DOHH2 (cell line): ENCODE measurements around the gene TINAGL1.

ENCODE experiments used
- H3F3A ChIP-seq: fragments of 200-600 bp; sonication (generic), shearing (Covaris generic); 2 replicates; pipeline ENCODE4 v1.6.0; 2016; ENCODE audit warnings: antibody characterized with exemption, mild to moderate bottlenecking; ENCODE audit not compliant: control insufficient read depth, insufficient read depth
- H3K27ac ChIP-seq: fragments of 200-600 bp; sonication (generic); 2 replicates; pipeline ENCODE4 v1.5.1; 2014; ENCODE audit warnings: low read depth, mild to moderate bottlenecking, low read length, moderate library complexity
- H3K27me3 ChIP-seq: fragments of 200-600 bp; sonication (generic); 2 replicates; pipeline ENCODE4 v1.6.1; 2014; ENCODE audit warnings: mild to moderate bottlenecking, low read length, mixed read lengths; ENCODE audit not compliant: control insufficient read depth
- H3K36me3 ChIP-seq: fragments of 200-600 bp; sonication (generic); 2 replicates; pipeline ENCODE4 v1.6.1; 2014; ENCODE audit warnings: mild to moderate bottlenecking, low read length, moderate library complexity, mixed read lengths; ENCODE audit not compliant: control insufficient read depth
- H3K4me1 ChIP-seq: fragments of 200-600 bp; sonication (generic); 2 replicates; pipeline ENCODE4 v1.6.1; 2014; ENCODE audit warnings: mild to moderate bottlenecking, low read length, mixed read lengths; ENCODE audit not compliant: control insufficient read depth
- H3K4me2 ChIP-seq: fragments of 200-600 bp; sonication (generic); 2 replicates; pipeline ENCODE4 v1.6.0; 2014; ENCODE audit warnings: mild to moderate bottlenecking, low read length, moderate library complexity
- H3K4me3 ChIP-seq: fragments of 200-600 bp; sonication (generic); 2 replicates; pipeline ENCODE4 v1.5.1; 2014; ENCODE audit warnings: mild to moderate bottlenecking, low read length, mixed read lengths
- H3K79me2 ChIP-seq: fragments of 200-600 bp; sonication (generic); 2 replicates; pipeline ENCODE4 v1.6.1; 2014; ENCODE audit warnings: mild to moderate bottlenecking, low read length, mixed read lengths; ENCODE audit not compliant: control insufficient read depth
- H3K9me2 ChIP-seq: fragments of 200-600 bp; sonication (generic); replicated peaks from 2 replicates; pipeline ENCODE4 v1.6.1; 2014; ENCODE audit warnings: mild to moderate bottlenecking, low read length, mixed read lengths; ENCODE audit not compliant: control insufficient read depth
- H3K9me3 ChIP-seq: fragments of 200-600 bp; sonication (generic); 2 replicates; pipeline ENCODE4 v1.6.1; 2014; ENCODE audit warnings: antibody characterized with exemption, low read length, mixed read lengths; ENCODE audit not compliant: control insufficient read depth, insufficient read depth
- H4K20me1 ChIP-seq: fragments of 200-600 bp; sonication (generic); 2 replicates; pipeline ENCODE4 v1.6.0; 2014; ENCODE audit warnings: low read depth, mild to moderate bottlenecking, antibody characterized with exemption, low read length, moderate library complexity; ENCODE audit not compliant: control insufficient read depth, insufficient read depth
- EZH2phosphoT487 ChIP-seq: fragments of 200-600 bp; sonication (generic); IDR thresholded peaks from 2 replicates; pipeline ENCODE4 v1.6.1; 2017; ENCODE audit warnings: borderline replicate concordance, mild to moderate bottlenecking, antibody characterized with exemption, low read length, moderate library complexity, mixed read lengths
- TF ChIP-seq, protein P1 (sequence below): fragments of 200-600 bp; sonication (generic); IDR thresholded peaks from one replicate; pipeline ENCODE4 v1.5.1; 2014; ENCODE audit warnings: antibody characterized with exemption, mild to moderate bottlenecking, low read depth, low read length; ENCODE audit not compliant: poor library complexity, severe bottlenecking

TINAGL1 gene

DNA sequence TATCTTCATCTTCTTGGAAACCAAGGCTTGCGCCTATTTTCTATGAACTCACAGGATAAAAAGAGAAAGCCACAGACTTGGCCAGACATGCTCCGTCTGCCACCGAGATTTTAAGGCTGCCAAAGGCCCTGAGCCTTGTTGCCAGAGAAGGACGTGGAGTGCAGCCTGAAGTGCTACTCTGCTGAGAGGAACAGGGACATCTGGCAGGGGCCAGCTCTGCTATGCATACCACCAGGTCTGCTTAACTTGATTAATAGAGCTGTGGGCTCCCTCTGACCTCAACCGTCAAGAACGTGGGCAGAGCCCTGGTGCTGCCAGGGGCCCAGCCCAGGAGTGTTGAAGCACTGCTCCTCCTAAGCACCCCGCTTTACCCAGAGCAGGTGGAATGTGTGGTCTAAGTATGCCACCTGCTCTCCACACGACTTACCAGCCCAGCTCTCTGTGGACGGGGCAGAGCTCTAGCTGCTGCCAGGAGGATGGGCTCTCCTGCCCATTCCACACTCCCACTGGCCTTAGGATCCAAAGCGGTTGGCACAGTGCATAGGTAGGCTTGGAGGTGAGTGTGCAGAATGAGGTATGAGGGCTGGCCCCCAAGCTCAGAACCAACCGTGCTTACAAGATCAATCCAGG, 51.7 kb downstream of the TINAGL1 start:
- no peaks in the 10 kb centered on the region for H3F3A ChIP-seq
- H3K9me2 ChIP-seq, result no peaks in the 10 kb centered on the region
- no peaks in the 10 kb centered on the region for H4K20me1 ChIP-seq
- no peak overlapping the region for H3K27ac ChIP-seq
- H3K79me2 ChIP-seq, result no peaks in the 10 kb centered on the region
- no peak overlapping the region for H3K4me2 ChIP-seq
- H3K27me3 ChIP-seq, result no peaks in the 10 kb centered on the region
- H3K9me3 ChIP-seq, result no peaks in the 10 kb centered on the region
- no peak for TF ChIP-seq EZH2phosphoT487
- TF ChIP-seq, protein P1, sequence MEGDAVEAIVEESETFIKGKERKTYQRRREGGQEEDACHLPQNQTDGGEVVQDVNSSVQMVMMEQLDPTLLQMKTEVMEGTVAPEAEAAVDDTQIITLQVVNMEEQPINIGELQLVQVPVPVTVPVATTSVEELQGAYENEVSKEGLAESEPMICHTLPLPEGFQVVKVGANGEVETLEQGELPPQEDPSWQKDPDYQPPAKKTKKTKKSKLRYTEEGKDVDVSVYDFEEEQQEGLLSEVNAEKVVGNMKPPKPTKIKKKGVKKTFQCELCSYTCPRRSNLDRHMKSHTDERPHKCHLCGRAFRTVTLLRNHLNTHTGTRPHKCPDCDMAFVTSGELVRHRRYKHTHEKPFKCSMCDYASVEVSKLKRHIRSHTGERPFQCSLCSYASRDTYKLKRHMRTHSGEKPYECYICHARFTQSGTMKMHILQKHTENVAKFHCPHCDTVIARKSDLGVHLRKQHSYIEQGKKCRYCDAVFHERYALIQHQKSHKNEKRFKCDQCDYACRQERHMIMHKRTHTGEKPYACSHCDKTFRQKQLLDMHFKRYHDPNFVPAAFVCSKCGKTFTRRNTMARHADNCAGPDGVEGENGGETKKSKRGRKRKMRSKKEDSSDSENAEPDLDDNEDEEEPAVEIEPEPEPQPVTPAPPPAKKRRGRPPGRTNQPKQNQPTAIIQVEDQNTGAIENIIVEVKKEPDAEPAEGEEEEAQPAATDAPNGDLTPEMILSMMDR, result no peak
- H3K4me3 ChIP-seq, result no peak overlapping the region
- peaks cover 46% of the 10 kb centered on the region for H3K36me3 ChIP-seq
- H3K4me1 ChIP-seq, result peaks cover 7% of the 10 kb centered on the region

DNA sequence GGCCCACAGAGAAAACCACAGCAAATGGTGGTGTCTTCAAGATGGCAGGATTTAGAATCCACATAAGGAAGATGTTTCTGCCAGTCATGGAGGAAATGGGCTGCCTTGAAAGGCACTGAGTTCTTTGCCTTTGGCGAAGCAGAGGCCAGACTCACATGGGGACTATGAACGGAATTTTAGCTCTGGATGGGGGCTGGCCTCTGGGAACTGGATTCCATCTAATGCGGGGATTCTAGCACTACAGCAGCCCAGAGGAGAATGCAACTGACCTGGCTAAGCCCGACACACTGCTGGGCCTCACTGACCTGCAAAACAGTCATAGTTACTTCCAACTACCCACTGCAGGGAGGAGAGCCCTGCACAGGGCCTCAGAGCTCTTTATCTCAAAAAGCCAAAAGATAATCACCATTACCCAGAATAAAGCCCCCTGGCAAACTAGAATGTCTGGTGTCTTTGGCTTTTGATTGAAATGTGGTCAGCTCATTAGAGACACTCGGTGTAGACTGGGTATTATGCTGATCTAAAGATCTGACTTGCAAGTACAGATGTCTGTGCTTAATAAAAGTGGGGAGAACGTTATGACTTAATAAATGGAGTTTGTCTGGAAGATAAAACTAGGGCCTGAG, 52.7 kb downstream of the TINAGL1 start:
- Histone ChIP-seq H3K4me1 (peaks cover 7% of the 10 kb centered on the region), H3K9me3 (no peaks in the 10 kb centered on the region), H3K4me2 (no peak overlapping the region), H3K4me3 (no peak overlapping the region), H3K36me3 (peaks cover 49% of the 10 kb centered on the region), H3K27ac (no peak overlapping the region), H3K9me2 (no peaks in the 10 kb centered on the region), H4K20me1 (no peaks in the 10 kb centered on the region), H3F3A (no peaks in the 10 kb centered on the region), H3K27me3 (no peaks in the 10 kb centered on the region), H3K79me2 (no peaks in the 10 kb centered on the region)
- TF ChIP-seq, protein P1, result no peak
- no peak for TF ChIP-seq EZH2phosphoT487

DNA sequence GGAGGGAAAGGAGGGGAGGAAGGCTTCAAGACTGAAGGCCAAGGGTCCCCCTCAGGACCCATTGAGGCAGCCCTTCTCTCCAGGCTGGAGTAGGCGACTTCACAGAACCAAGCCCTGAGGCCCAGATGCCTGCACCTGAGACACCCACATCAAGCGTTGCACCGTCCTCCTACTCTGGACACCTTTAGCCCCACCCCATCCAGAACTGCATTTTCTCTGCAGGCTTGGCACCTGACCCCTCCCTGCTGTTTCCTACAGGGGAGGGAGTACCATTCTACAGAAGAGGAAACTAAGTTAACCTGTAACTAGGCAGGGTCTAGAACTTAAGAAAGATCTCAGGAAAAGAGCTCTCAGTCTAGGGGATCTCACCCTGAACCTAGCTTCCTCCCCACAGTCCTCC, 56.3 kb downstream of the TINAGL1 start:
- H4K20me1 ChIP-seq, result no peaks in the 10 kb centered on the region
- no peaks in the 10 kb centered on the region for H3K27me3 ChIP-seq
- peaks cover 23% of the 10 kb centered on the region for H3K79me2 ChIP-seq
- H3K27ac ChIP-seq, result no peak overlapping the region
- H3K9me2 ChIP-seq, result no peaks in the 10 kb centered on the region
- no peaks in the 10 kb centered on the region for H3K4me1 ChIP-seq
- H3K4me2 ChIP-seq, result no peak overlapping the region
- H3K9me3 ChIP-seq, result no peaks in the 10 kb centered on the region
- no peak overlapping the region for H3K4me3 ChIP-seq
- peaks cover 55% of the 10 kb centered on the region for H3K36me3 ChIP-seq
- no peak for TF ChIP-seq EZH2phosphoT487
- TF ChIP-seq, protein P1, result no peak
- no peaks in the 10 kb centered on the region for H3F3A ChIP-seq
